HG02885 (cell line): ENCODE measurements around the gene AHI1.
"Not testable (repeated sequence)": the region's sequence is repeated elsewhere in the genome, so short reads cannot be mapped to it uniquely, and the experiment has no call there.

Experiments used
- ATAC-seq: cut with Tn5 transposase; IDR thresholded peaks from one replicate; pipeline ENCODE4 v1.9.1; 2021; ENCODE audit warnings: mild to moderate bottlenecking; ENCODE audit not compliant: unreplicated experiment, poor library complexity

The AHI1 gene

GRCh38 chr6:135506270-135506997 is 8.9 kb upstream of the AHI1 start:
- peak; percentile 87 for ATAC-seq

- no peak for ATAC-seq
Measured at GRCh38 chr6:135505648-135506047, 8.1 kb upstream of the AHI1 start.

- no peak for ATAC-seq
Measured at GRCh38 chr6:135505222-135505621, 7.7 kb upstream of the AHI1 start.

GRCh38 chr6:135504734-135505133 is 7.2 kb upstream of the AHI1 start:
- ATAC-seq = no peak

DNA sequence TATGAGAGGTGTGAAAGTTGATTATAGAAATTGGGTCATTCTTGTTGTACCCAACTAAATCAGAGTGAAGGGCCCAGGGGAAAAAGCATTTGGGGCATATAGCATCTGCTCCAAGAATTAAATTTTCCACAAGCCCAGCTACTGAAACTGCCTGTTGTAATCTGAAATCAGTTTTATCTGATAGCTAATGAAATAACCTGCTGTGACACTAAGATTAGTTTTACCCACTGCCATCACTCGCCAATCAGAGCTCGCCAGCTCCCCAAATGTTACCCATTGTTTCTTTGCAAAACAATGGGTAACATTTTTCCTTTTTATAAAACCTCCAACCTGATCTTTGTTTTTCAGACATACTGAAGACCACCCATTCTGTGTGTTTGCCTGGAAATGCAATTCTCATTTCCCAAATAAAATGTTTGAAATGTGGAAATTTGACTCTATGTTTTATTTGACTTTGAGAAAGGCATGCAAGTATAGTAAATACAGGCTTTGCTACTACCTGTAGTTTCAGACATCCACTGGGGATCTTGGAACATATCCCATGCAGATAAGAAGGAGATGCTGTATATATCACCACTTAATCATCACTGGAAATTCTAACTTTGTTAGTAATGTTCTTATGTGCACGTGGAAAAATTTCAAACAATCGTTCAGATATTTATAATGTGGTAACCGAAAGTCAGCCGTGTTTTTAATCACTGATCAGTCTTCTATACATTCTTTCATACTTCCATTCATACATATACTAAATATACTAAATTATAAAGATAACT is 6.3 kb upstream of the AHI1 start:
- no peak for ATAC-seq

- ATAC-seq = no peak
Measured at GRCh38 chr6:135499441-135500340, 2.2 kb upstream of the AHI1 start.

- ATAC-seq = peak; percentile 41
Measured at GRCh38 chr6:135498185-135498841, 773 bp upstream of the AHI1 start.

GRCh38 chr6:135496800-135497411 is 634 bp downstream of the AHI1 start:
- ATAC-seq = no peak

GRCh38 chr6:135493218-135493961 is 4.2 kb downstream of the AHI1 start:
- no peak for ATAC-seq

DNA sequence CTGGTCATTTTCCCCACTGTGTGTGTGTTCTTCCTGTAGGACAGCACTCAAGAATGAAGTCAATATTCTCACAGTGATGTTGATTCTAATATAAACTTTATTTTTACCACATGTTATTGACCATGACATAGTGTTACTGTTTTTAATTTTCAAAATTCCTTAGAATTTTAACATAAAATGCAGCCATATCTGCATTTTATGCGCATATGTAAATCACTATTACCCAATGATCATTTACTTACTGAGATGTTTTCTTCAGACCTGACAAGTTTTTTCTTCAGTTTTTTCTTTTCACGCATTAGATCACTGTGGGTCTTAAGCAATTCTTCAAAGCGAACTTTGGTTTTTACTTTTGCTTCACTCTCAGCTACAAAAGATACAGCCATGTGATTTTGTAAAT is 7.2 kb downstream of the AHI1 start:
- no peak for ATAC-seq

- ATAC-seq = no peak
Measured at GRCh38 chr6:135488023-135488422, 9.5 kb downstream of the AHI1 start.

- not testable (repeated sequence) for ATAC-seq
Measured at GRCh38 chr6:135483903-135484302, 13.6 kb downstream of the AHI1 start.

DNA sequence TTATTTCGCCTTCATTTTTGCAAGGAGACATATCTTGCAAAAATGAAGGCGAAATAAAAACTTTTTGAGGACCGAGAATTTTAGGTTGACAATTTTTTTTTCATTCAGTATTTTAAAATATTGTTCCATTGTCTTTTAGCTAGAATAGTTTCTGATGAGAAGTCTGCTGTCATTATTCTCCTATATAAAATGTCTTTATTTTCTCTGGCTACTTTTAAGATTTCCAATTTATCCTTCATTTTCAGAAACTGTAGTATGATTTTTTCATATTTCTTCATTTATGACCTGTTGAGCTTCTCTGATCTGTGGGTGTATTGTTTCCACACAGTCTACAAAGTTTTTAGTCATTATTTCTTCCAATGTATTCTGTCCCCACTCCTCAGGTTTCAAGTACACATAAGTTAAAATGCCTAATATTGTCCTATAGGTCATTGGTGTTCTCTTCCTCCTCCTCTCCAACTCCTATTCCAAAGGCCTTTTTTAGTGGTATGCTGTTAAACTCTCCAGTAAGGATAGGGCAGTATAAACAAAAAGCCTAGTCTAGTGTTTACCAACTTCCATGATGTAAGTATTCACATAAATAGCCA is 15.7 kb downstream of the AHI1 start:
- ATAC-seq = no peak

- no peak for ATAC-seq
Measured at GRCh38 chr6:135479601-135480000, 17.9 kb downstream of the AHI1 start.

- no peak for ATAC-seq
Measured at GRCh38 chr6:135478626-135479025, 18.9 kb downstream of the AHI1 start.

DNA sequence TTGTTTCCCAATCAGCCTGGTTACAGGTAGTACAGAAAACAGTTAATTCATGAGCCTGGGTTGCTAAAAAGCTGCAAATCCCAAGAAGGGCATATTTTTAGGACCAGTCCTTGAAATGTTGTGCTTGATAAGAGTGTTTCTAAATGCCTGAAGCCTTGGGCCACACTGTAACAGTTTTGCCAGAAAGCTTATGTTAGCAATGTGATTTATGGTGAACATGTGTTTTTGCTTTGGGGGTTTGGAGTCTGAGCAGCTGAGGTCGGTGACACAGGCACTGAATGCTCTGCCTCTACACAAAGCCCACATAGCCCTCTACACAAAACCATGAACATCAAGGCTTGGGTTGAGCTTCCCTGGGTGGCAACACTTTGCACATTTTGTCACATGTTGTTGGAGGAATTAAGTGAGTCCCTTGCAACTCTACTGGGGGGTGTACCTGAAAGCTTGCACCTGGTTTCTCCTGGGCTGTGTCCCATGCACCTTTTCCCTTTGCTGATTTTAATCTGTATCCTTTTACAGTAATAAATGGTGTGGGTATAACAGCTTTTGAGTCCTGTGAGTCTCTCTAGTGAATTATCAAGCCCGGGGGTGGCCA is 22.2 kb downstream of the AHI1 start:
- ATAC-seq = no peak

GRCh38 chr6:135474362-135474761 is 23.2 kb downstream of the AHI1 start:
- no peak for ATAC-seq

DNA sequence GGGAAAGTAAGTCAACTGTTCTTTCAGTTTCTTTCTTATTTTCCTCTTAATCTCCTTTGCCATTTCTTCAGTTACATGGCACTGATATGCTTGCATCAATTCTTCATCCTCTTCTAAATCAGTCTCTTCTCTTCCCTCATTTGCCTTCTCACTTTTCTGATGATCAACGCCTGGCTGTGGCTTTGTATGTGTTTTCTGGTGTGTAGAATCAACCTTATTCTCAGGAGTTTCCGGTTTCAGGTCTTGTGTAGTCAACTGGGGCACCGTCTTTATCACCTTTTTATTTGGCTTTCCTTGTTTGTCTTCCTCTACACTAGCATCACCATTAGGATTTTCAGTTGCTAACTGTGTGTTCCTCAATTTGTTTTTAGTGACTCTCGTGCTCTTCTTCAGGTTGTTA is 31.6 kb downstream of the AHI1 start:
- ATAC-seq = peak; percentile 57
